ENCODE results near the gene C1orf185. TPM values are rescaled to one million over a fixed set of nuclear protein-coding genes. Genes with fewer than 3 reads are reported as not detected.
A peak's percentile ranks its signal among the peaks of the same experiment; 100 is the strongest.
"Not testable (repeated sequence)": the region's sequence is repeated elsewhere in the genome, so short reads cannot be mapped to it uniquely, and the experiment has no call there.

Gene C1orf185
- polyA plus RNA-seq, 1 donor, result not detected

DNA sequence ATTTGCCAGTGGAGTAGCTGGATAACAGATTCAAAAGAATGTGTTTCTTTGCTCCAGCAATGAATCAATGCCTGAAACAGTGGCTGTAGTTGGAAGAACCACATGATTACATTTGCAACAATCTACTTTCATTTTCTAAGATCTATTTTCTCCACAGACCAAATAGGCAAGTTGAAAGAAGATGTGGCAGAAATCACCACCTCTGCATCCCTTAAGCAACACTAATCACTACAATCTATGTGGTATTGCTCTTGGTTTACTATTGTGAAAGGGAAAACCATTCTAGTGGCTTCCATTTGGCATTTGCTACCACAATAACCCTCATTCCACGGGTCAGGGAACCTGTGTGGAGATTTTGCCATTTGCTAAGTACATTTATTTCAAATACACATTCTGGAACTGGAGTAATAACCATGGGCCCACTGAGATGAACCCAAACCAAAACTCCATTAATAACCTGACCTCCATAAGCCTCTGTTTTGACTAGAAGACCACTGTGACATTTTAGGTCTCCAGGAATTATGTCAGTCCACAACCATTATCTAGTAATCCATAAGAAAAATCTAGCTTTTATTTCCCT is 66.3 kb downstream of the C1orf185 start:
- Histone ChIP-seq H3K4me3 (ENCODE audit: low read length) (no peak overlapping the region), H3K4me1 (ENCODE audit: control insufficient read depth, insufficient read depth, low read length) (no peaks in the 10 kb centered on the region), H3K9me3 (ENCODE audit: control insufficient read depth, low read depth, low read length) (no peaks in the 10 kb centered on the region), H3K36me3 (ENCODE audit: control insufficient read depth, insufficient read depth, low read length) (no peaks in the 10 kb centered on the region), H3K27ac (ENCODE audit: low read length) (no peak overlapping the region), H3K27me3 (ENCODE audit: control insufficient read depth, insufficient read depth, low read length) (no peaks in the 10 kb centered on the region)
- WGBS (ENCODE audit: insufficient coverage, low lambda C conversion rate), result no CpG with 5 or more reads among the region's 1 CpG
- no peak for DNase-seq

- no peak overlapping the region for H3K27ac ChIP-seq (ENCODE audit: low read length)
- H3K9me3 ChIP-seq (ENCODE audit: control insufficient read depth, low read depth, low read length), result no peaks in the 10 kb centered on the region
- no CpG with 5 or more reads among the region's 4 CpGs for WGBS (ENCODE audit: insufficient coverage, low lambda C conversion rate)
- no peaks in the 10 kb centered on the region for H3K36me3 ChIP-seq (ENCODE audit: control insufficient read depth, insufficient read depth, low read length)
- DNase-seq, result no peak
- no peaks in the 10 kb centered on the region for H3K4me1 ChIP-seq (ENCODE audit: control insufficient read depth, insufficient read depth, low read length)
- no peaks in the 10 kb centered on the region for H3K27me3 ChIP-seq (ENCODE audit: control insufficient read depth, insufficient read depth, low read length)
- no peak overlapping the region for H3K4me3 ChIP-seq (ENCODE audit: low read length)
These were observed 66.9 kb downstream of the C1orf185 start for GRCh38 chr1:51168936-51169335.

GRCh38 chr1:51170342-51170741 is 68.3 kb downstream of the C1orf185 start:
- WGBS (ENCODE audit: insufficient coverage, low lambda C conversion rate), result 89% methylated on average over 1 of the region's 1 CpG
- Histone ChIP-seq H3K9me3 (ENCODE audit: control insufficient read depth, low read depth, low read length) (no peaks in the 10 kb centered on the region), H3K4me1 (ENCODE audit: control insufficient read depth, insufficient read depth, low read length) (no peaks in the 10 kb centered on the region), H3K27me3 (ENCODE audit: control insufficient read depth, insufficient read depth, low read length) (no peaks in the 10 kb centered on the region), H3K4me3 (ENCODE audit: low read length) (no peak overlapping the region), H3K36me3 (ENCODE audit: control insufficient read depth, insufficient read depth, low read length) (no peaks in the 10 kb centered on the region), H3K27ac (ENCODE audit: low read length) (no peak overlapping the region)
- no peak for DNase-seq

DNA sequence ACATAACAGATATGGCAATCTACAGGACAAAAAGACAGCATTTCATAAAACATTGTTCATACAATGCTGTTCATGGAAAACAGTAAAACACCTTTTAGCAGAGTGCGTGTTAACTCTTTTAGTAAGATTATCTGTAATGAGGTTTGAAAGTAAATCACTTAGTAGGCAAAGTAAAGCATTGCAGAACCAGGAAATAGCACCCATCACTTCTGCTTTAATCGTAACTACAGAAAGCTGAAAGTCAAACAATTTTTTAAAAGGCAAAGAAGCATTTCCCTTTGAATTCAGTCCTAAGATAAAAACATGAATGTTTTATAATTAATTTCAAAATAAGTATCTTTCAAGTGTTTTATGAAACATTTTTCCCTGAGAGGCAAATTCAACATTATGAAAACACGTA is 70.8 kb downstream of the C1orf185 start:
- H3K36me3 ChIP-seq (ENCODE audit: control insufficient read depth, insufficient read depth, low read length), result no peaks in the 10 kb centered on the region
- no peak overlapping the region for H3K4me3 ChIP-seq (ENCODE audit: low read length)
- H3K4me1 ChIP-seq (ENCODE audit: control insufficient read depth, insufficient read depth, low read length), result no peaks in the 10 kb centered on the region
- no peak overlapping the region for H3K27ac ChIP-seq (ENCODE audit: low read length)
- DNase-seq, result no peak
- H3K9me3 ChIP-seq (ENCODE audit: control insufficient read depth, low read depth, low read length), result no peaks in the 10 kb centered on the region
- WGBS (ENCODE audit: insufficient coverage, low lambda C conversion rate), result 83% methylated on average over 1 of the region's 3 CpGs
- H3K27me3 ChIP-seq (ENCODE audit: control insufficient read depth, insufficient read depth, low read length), result peaks cover 2% of the 10 kb centered on the region

- H3K27ac ChIP-seq (ENCODE audit: low read length), result no peak overlapping the region
- no peaks in the 10 kb centered on the region for H3K4me1 ChIP-seq (ENCODE audit: control insufficient read depth, insufficient read depth, low read length)
- no peaks in the 10 kb centered on the region for H3K36me3 ChIP-seq (ENCODE audit: control insufficient read depth, insufficient read depth, low read length)
- H3K27me3 ChIP-seq (ENCODE audit: control insufficient read depth, insufficient read depth, low read length), result peaks cover 2% of the 10 kb centered on the region
- no peak overlapping the region for H3K4me3 ChIP-seq (ENCODE audit: low read length)
- no CpG with 5 or more reads among the region's 2 CpGs for WGBS (ENCODE audit: insufficient coverage, low lambda C conversion rate)
- DNase-seq, result no peak
- H3K9me3 ChIP-seq (ENCODE audit: control insufficient read depth, low read depth, low read length), result no peaks in the 10 kb centered on the region
These were observed 73.2 kb downstream of the C1orf185 start for GRCh38 chr1:51175278-51175677.

DNA sequence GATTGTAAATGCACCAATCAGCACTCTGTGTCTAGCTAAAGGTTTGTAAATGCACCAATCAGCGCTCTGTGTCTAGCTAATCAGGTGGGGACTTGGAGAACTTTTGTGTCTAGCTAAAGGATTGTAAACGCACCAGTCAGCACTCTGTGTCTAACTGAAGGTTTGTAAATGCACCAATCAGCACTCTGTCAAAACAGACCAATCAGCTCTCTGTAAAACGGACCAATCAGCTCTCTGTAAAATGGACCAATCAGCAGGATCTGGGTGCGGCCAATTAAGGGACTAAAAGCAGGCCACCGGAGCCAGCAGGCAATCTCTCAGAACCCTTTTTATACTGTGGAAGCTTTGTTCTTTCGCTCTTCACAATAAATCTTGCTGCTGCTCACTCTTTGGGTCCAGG is 76.0 kb downstream of the C1orf185 start:
- not testable (repeated sequence) for H3K27me3 ChIP-seq (ENCODE audit: control insufficient read depth, insufficient read depth, low read length); H3K4me1 ChIP-seq (ENCODE audit: control insufficient read depth, insufficient read depth, low read length); H3K27ac ChIP-seq (ENCODE audit: low read length); DNase-seq; H3K36me3 ChIP-seq (ENCODE audit: control insufficient read depth, insufficient read depth, low read length); H3K4me3 ChIP-seq (ENCODE audit: low read length); H3K9me3 ChIP-seq (ENCODE audit: control insufficient read depth, low read depth, low read length)
- no CpG with 5 or more reads among the region's 6 CpGs for WGBS (ENCODE audit: insufficient coverage, low lambda C conversion rate)

GRCh38 chr1:51188230-51188629 is 86.2 kb downstream of the C1orf185 start:
- H3K27me3 ChIP-seq (ENCODE audit: control insufficient read depth, insufficient read depth, low read length), result peaks cover 7% of the 10 kb centered on the region
- no peaks in the 10 kb centered on the region for H3K4me1 ChIP-seq (ENCODE audit: control insufficient read depth, insufficient read depth, low read length)
- H3K4me3 ChIP-seq (ENCODE audit: low read length), result no peak overlapping the region
- no peaks in the 10 kb centered on the region for H3K36me3 ChIP-seq (ENCODE audit: control insufficient read depth, insufficient read depth, low read length)
- DNase-seq, result no peak
- H3K27ac ChIP-seq (ENCODE audit: low read length), result no peak overlapping the region
- H3K9me3 ChIP-seq (ENCODE audit: control insufficient read depth, low read depth, low read length), result no peaks in the 10 kb centered on the region

DNA sequence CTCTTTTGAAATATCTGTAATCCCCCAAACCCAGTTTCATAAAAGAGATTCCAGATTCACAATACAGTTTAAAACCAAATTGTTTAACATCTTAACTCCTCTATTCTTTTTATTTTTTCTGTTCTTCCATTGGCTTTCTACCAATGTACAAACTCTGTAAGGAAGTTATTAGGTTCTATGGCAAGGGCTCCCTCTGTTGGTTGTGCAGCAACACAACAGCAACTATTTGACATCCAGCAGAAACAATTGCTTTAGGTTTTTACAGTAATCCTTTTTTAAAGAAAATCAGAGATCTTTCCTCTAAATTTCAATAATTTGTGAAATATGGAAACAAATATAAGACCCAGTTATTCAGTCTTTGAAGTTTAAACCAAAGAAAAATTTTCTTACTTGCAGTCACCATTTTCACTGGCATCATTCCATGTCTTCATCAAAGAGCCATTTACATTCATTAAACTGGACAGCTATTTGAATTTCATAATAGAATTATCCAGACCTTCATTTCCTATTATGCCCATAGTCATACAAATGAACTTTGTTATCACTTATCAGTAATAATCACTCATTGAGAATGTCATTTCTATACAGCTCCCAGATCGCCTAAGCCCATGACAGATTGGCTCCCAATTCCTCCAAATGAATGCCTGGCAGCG is 87.5 kb downstream of the C1orf185 start:
- Histone ChIP-seq H3K27me3 (ENCODE audit: control insufficient read depth, insufficient read depth, low read length) (peaks cover 3% of the 10 kb centered on the region), H3K4me1 (ENCODE audit: control insufficient read depth, insufficient read depth, low read length) (no peaks in the 10 kb centered on the region), H3K4me3 (ENCODE audit: low read length) (no peak overlapping the region), H3K27ac (ENCODE audit: low read length) (no peak overlapping the region), H3K9me3 (ENCODE audit: control insufficient read depth, low read depth, low read length) (no peaks in the 10 kb centered on the region), H3K36me3 (ENCODE audit: control insufficient read depth, insufficient read depth, low read length) (no peaks in the 10 kb centered on the region)
- peak; percentile 24 to 26 for DNase-seq
- no CpG with 5 or more reads among the region's 2 CpGs for WGBS (ENCODE audit: insufficient coverage, low lambda C conversion rate)

- WGBS (ENCODE audit: insufficient coverage, low lambda C conversion rate), result no CpG with 5 or more reads among the region's 1 CpG
- DNase-seq, result no peak
- Histone ChIP-seq H3K27ac (ENCODE audit: low read length) (no peak overlapping the region), H3K4me1 (ENCODE audit: control insufficient read depth, insufficient read depth, low read length) (no peaks in the 10 kb centered on the region), H3K36me3 (ENCODE audit: control insufficient read depth, insufficient read depth, low read length) (no peaks in the 10 kb centered on the region), H3K9me3 (ENCODE audit: control insufficient read depth, low read depth, low read length) (no peaks in the 10 kb centered on the region), H3K27me3 (ENCODE audit: control insufficient read depth, insufficient read depth, low read length) (peaks cover 3% of the 10 kb centered on the region), H3K4me3 (ENCODE audit: low read length) (no peak overlapping the region)
These were observed 88.9 kb downstream of the C1orf185 start for GRCh38 chr1:51190961-51191360.

GRCh38 chr1:51192213-51192843 is 90.3 kb downstream of the C1orf185 start:
- H3K27me3 ChIP-seq (ENCODE audit: control insufficient read depth, insufficient read depth, low read length), result peaks cover 3% of the 10 kb centered on the region
- peak; percentile 31 to 32 for DNase-seq
- no peak overlapping the region for H3K4me3 ChIP-seq (ENCODE audit: low read length)
- H3K9me3 ChIP-seq (ENCODE audit: control insufficient read depth, low read depth, low read length), result no peaks in the 10 kb centered on the region
- H3K27ac ChIP-seq (ENCODE audit: low read length), result no peak overlapping the region
- 50% methylated on average over 2 of the region's 3 CpGs for WGBS (ENCODE audit: insufficient coverage, low lambda C conversion rate)
- no peaks in the 10 kb centered on the region for H3K36me3 ChIP-seq (ENCODE audit: control insufficient read depth, insufficient read depth, low read length)
- no peaks in the 10 kb centered on the region for H3K4me1 ChIP-seq (ENCODE audit: control insufficient read depth, insufficient read depth, low read length)

DNA sequence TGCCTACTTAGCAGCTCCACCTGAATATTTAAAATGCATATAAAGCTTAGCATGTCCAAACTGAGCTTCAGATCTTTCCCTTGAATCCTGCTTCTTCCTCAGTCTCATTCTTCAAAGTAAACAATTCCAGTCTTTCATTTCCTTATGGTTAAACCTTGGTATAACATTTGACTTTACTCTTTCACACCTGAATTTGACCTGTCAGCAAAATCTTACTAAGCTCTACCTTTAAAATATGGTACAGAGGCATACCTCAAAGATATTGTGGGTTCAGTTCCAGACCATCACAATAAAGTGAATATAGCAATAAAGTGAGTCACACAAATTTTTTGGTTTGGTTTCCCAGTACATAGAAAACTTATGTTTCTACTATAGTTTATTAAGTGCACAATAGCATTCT is 91.5 kb downstream of the C1orf185 start:
- Histone ChIP-seq H3K4me3 (ENCODE audit: low read length) (no peak overlapping the region), H3K9me3 (ENCODE audit: control insufficient read depth, low read depth, low read length) (no peaks in the 10 kb centered on the region), H3K36me3 (ENCODE audit: control insufficient read depth, insufficient read depth, low read length) (no peaks in the 10 kb centered on the region), H3K4me1 (ENCODE audit: control insufficient read depth, insufficient read depth, low read length) (no peaks in the 10 kb centered on the region), H3K27ac (ENCODE audit: low read length) (no peak overlapping the region), H3K27me3 (ENCODE audit: control insufficient read depth, insufficient read depth, low read length) (peaks cover 3% of the 10 kb centered on the region)
- no peak for DNase-seq
